Esophagus (tissue), 2 donors: ENCODE measurements around the gene FKBP4. TPM values are rescaled to one million over a fixed set of nuclear protein-coding genes. Genes with fewer than 3 reads are reported as not detected.

Experiments
- H3K27ac ChIP-seq, 2 donors: one replicate each; pipeline ENCODE4 v1.5.1; 2013; ENCODE audit warnings: low read depth in 2 of 2, mild to moderate bottlenecking in 2 of 2, inconsistent platforms in 1 of 2, low read length in 1 of 2, moderate library complexity in 1 of 2
- H3K27me3 ChIP-seq, 2 donors: one replicate each; pipeline ENCODE4 v1.6.1; 2013; ENCODE audit warnings: low read length in 2 of 2, control low read depth in 1 of 2, mild to moderate bottlenecking in 1 of 2; ENCODE audit not compliant: insufficient read depth in 2 of 2, control insufficient read depth in 1 of 2
- H3K36me3 ChIP-seq, 2 donors: one replicate each; pipeline ENCODE4 v1.6.1; 2013; ENCODE audit warnings: low read length in 1 of 2; ENCODE audit not compliant: control insufficient read depth in 2 of 2, insufficient read depth in 2 of 2
- H3K4me1 ChIP-seq, 2 donors: one replicate each; pipeline ENCODE4 v1.6.1; 2013; ENCODE audit warnings: low read length in 1 of 2; ENCODE audit not compliant: control insufficient read depth in 2 of 2, insufficient read depth in 2 of 2
- H3K4me3 ChIP-seq, 2 donors: one replicate each; pipeline ENCODE4 v1.5.1; 2013; ENCODE audit warnings: low read length in 2 of 2, mild to moderate bottlenecking in 2 of 2, low read depth in 1 of 2, moderate library complexity in 1 of 2
- H3K9me3 ChIP-seq, 2 donors: one replicate each; pipeline ENCODE4 v1.6.1; 2013; ENCODE audit warnings: mild to moderate bottlenecking in 2 of 2, low read depth in 1 of 2, low read length in 1 of 2, moderate library complexity in 1 of 2; ENCODE audit not compliant: control insufficient read depth in 2 of 2, insufficient read depth in 1 of 2
- WGBS, 2 donors: extraction: QIAGEN DNeasy Blood & Tissue Kit; methylation state at CpG; one replicate each; pipeline ENCODE4 v1.1.7; 2013; 5-methylcytosine and 5-hydroxymethylcytosine counted together
- polyA plus RNA-seq, 2 donors: library from polyadenylated mRNA; stranded (reverse); fragments of 200-250 nt; gene quantifications; one replicate each; pipeline ENCODE4 v1.2.3, GENCODE V29; 2013
- donor health status: healthy with polysubstance abuse.
- donor health status: Bipolar disorder and iron deficiency.

The FKBP4 gene
- polyA plus RNA-seq, result 10 to 100 TPM; 42.0 to 56.6 TPM

GRCh38 chr12:2794736-2795289 lies at the start of gene FKBP4:
Gene FKBP4, plus strand, starts transcription at chr12:2794970. Its CDS starts 170 bp downstream, at chr12:2795140.
- 0% methylated on average over 60 to 63 of the region's 63 CpGs for WGBS, 2 donors
- peak within 1 kb of the TSS; percentile 78 to 86 for H3K4me3 ChIP-seq
- peaks cover 10 to 19% of the 10 kb centered on the region in 2 donors for H3K36me3 ChIP-seq
- H3K9me3 ChIP-seq, result no peaks in the 10 kb centered on the region
- H3K4me1 ChIP-seq, result peaks cover 0 to 13% of the 10 kb centered on the region in 2 donors
- peak within 1 kb of the TSS; percentile 60 to 79 for H3K27ac ChIP-seq
- no peaks in the 10 kb centered on the region for H3K27me3 ChIP-seq

- no peaks in the 10 kb centered on the region for H3K9me3 ChIP-seq
- WGBS, 2 donors, result 48 to 65% methylated on average over 2 of the region's 2 CpGs
- no peaks in the 10 kb centered on the region for H3K36me3 ChIP-seq
- no peaks in the 10 kb centered on the region for H3K27me3 ChIP-seq
- no peaks in the 10 kb centered on the region for H3K4me1 ChIP-seq
- H3K27ac ChIP-seq, result no peak overlapping the region
- no peak overlapping the region for H3K4me3 ChIP-seq
Measured at GRCh38 chr12:2745655-2746054, 49.1 kb upstream of the FKBP4 start.

GRCh38 chr12:2749580-2749979 lies 45.2 kb upstream of the FKBP4 start:
- H3K4me3 ChIP-seq, result no peak overlapping the region
- 56 to 69% methylated on average over 11 of the region's 11 CpGs for WGBS, 2 donors
- no peaks in the 10 kb centered on the region for H3K9me3 ChIP-seq
- H3K36me3 ChIP-seq, result no peaks in the 10 kb centered on the region
- peaks cover 0 to 6% of the 10 kb centered on the region in 2 donors for H3K4me1 ChIP-seq
- no peaks in the 10 kb centered on the region for H3K27me3 ChIP-seq
- no peak overlapping the region for H3K27ac ChIP-seq

GRCh38 chr12:2750185-2750584 lies 44.6 kb upstream of the FKBP4 start:
- Histone ChIP-seq H3K36me3 (no peaks in the 10 kb centered on the region), H3K27ac (no peak overlapping the region), H3K9me3 (no peaks in the 10 kb centered on the region), H3K27me3 (no peaks in the 10 kb centered on the region), H3K4me3 (no peak overlapping the region), H3K4me1 (peaks cover 0 to 6% of the 10 kb centered on the region in 2 donors)
- WGBS, 2 donors, result 63 to 64% methylated on average over 7 of the region's 7 CpGs

- H3K27ac ChIP-seq, result no peak overlapping the region
- no peak overlapping the region for H3K4me3 ChIP-seq
- H3K27me3 ChIP-seq, result no peaks in the 10 kb centered on the region
- H3K4me1 ChIP-seq, result peaks cover 0 to 6% of the 10 kb centered on the region in 2 donors
- no peaks in the 10 kb centered on the region for H3K36me3 ChIP-seq
- no peaks in the 10 kb centered on the region for H3K9me3 ChIP-seq
Measured at GRCh38 chr12:2751230-2751629, 43.5 kb upstream of the FKBP4 start.

- Histone ChIP-seq H3K4me3 (no peak overlapping the region), H3K27me3 (no peaks in the 10 kb centered on the region), H3K9me3 (no peaks in the 10 kb centered on the region), H3K27ac (no peak overlapping the region), H3K36me3 (no peaks in the 10 kb centered on the region), H3K4me1 (peaks cover 0 to 6% of the 10 kb centered on the region in 2 donors)
- 66% methylated on average over 2 of the region's 2 CpGs for WGBS, 2 donors
Measured at GRCh38 chr12:2751686-2752085, 43.1 kb upstream of the FKBP4 start.

GRCh38 chr12:2752676-2753371 lies 41.9 kb upstream of the FKBP4 start:
- WGBS, 2 donors, result 11 to 15% methylated on average over 55 to 58 of the region's 58 CpGs
- Histone ChIP-seq H3K27ac (no peak overlapping the region), H3K9me3 (no peaks in the 10 kb centered on the region), H3K27me3 (no peaks in the 10 kb centered on the region), H3K4me1 (peaks cover 0 to 6% of the 10 kb centered on the region in 2 donors), H3K4me3 (no peak overlapping the region), H3K36me3 (no peaks in the 10 kb centered on the region)

GRCh38 chr12:2753536-2753935 lies 41.2 kb upstream of the FKBP4 start:
- H3K4me3 ChIP-seq, result no peak overlapping the region
- 39 to 44% methylated on average over 8 of the region's 8 CpGs for WGBS, 2 donors
- no peaks in the 10 kb centered on the region for H3K9me3 ChIP-seq
- no peaks in the 10 kb centered on the region for H3K27me3 ChIP-seq
- no peak overlapping the region for H3K27ac ChIP-seq
- no peaks in the 10 kb centered on the region for H3K36me3 ChIP-seq
- H3K4me1 ChIP-seq, result peaks cover 0 to 6% of the 10 kb centered on the region in 2 donors

GRCh38 chr12:2754208-2754607 lies 40.6 kb upstream of the FKBP4 start:
- no peaks in the 10 kb centered on the region for H3K27me3 ChIP-seq
- H3K9me3 ChIP-seq, result no peaks in the 10 kb centered on the region
- peaks cover 0 to 6% of the 10 kb centered on the region in 2 donors for H3K4me1 ChIP-seq
- H3K4me3 ChIP-seq, result no peak overlapping the region
- H3K27ac ChIP-seq, result no peak overlapping the region
- no peaks in the 10 kb centered on the region for H3K36me3 ChIP-seq

GRCh38 chr12:2756756-2757155 lies 38.0 kb upstream of the FKBP4 start:
- no peaks in the 10 kb centered on the region for H3K27me3 ChIP-seq
- H3K36me3 ChIP-seq, result no peaks in the 10 kb centered on the region
- H3K27ac ChIP-seq, result no peak overlapping the region
- H3K4me3 ChIP-seq, result no peak overlapping the region
- no peaks in the 10 kb centered on the region for H3K9me3 ChIP-seq
- WGBS, 2 donors, result 79 to 83% methylated on average over 5 of the region's 5 CpGs
- peaks cover 0 to 6% of the 10 kb centered on the region in 2 donors for H3K4me1 ChIP-seq
